SKM-1 (cell line): ENCODE data around the gene GPATCH1.
"Not testable (repeated sequence)": the region's sequence is repeated elsewhere in the genome, so short reads cannot be mapped to it uniquely, and the experiment has no call there.

Source experiments
- DNase-seq: peaks from one replicate; lab custom pipeline; 2025; ENCODE audit not compliant: unreplicated experiment; lab: John Stamatoyannopoulos, UW

GPATCH1 gene, protein sequence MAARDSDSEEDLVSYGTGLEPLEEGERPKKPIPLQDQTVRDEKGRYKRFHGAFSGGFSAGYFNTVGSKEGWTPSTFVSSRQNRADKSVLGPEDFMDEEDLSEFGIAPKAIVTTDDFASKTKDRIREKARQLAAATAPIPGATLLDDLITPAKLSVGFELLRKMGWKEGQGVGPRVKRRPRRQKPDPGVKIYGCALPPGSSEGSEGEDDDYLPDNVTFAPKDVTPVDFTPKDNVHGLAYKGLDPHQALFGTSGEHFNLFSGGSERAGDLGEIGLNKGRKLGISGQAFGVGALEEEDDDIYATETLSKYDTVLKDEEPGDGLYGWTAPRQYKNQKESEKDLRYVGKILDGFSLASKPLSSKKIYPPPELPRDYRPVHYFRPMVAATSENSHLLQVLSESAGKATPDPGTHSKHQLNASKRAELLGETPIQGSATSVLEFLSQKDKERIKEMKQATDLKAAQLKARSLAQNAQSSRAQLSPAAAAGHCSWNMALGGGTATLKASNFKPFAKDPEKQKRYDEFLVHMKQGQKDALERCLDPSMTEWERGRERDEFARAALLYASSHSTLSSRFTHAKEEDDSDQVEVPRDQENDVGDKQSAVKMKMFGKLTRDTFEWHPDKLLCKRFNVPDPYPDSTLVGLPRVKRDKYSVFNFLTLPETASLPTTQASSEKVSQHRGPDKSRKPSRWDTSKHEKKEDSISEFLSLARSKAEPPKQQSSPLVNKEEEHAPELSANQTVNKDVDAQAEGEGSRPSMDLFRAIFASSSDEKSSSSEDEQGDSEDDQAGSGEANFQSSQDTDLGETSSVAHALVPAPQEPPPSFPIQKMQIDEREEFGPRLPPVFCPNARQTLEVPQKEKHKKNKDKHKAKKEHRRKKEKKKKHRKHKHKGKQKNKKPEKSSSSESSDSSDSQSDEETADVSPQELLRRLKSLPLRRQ

DNA sequence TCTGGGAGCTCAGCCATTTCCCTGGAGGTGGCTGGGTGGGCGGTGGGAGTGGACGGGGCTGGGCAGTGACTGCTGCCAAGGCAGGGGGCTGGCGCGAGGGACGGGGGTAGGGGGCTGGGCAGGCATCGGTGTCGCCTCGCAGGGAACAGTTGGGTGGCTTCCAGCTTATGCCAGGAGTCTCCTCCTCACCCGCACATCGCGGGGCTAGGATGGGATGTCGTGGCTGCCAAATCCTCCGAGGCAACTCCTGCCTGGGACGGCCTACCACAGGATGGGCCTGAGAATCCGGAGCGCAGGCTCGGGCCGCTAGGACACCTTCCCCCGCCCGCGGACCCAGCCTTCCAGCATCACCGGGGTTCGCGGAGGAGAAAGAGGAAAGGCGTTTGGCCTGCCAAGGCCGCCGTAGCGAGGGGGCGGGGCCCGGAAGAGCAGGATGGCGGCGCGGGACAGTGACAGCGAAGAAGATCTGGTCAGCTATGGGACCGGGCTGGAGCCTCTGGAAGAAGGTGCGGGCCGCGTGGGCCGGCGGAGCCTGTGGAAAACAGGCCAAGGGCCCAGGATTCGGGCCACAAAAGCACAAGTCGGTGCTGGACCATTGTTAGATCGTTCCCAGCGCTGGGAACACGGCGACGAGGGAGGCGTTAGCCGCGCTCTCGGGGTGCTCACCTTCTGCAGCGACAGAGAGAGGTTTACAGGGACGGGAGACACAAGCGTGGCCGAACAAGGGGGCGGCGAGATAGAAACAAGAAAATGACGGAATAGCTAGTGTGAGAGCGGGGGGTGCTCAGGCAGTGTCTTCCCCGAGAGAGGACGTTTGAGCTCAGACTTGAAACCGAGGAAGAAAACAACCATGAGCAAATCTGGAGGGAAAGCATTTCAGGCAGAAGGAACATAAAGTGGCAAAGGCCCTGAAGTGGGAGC, at the start of gene GPATCH1:
TSS of gene GPATCH1 (plus strand) at position 421 of the 921 bp plus-strand sequence. CDS start at position 434, 13 bp downstream.
- peak; percentile 45 for DNase-seq

- no peak for DNase-seq
Observed at GRCh38 chr19:33032218-33032781, 48.7 kb upstream of the GPATCH1 start.

- no peak for DNase-seq
Observed at GRCh38 chr19:33035461-33035860, 45.5 kb upstream of the GPATCH1 start.

DNA sequence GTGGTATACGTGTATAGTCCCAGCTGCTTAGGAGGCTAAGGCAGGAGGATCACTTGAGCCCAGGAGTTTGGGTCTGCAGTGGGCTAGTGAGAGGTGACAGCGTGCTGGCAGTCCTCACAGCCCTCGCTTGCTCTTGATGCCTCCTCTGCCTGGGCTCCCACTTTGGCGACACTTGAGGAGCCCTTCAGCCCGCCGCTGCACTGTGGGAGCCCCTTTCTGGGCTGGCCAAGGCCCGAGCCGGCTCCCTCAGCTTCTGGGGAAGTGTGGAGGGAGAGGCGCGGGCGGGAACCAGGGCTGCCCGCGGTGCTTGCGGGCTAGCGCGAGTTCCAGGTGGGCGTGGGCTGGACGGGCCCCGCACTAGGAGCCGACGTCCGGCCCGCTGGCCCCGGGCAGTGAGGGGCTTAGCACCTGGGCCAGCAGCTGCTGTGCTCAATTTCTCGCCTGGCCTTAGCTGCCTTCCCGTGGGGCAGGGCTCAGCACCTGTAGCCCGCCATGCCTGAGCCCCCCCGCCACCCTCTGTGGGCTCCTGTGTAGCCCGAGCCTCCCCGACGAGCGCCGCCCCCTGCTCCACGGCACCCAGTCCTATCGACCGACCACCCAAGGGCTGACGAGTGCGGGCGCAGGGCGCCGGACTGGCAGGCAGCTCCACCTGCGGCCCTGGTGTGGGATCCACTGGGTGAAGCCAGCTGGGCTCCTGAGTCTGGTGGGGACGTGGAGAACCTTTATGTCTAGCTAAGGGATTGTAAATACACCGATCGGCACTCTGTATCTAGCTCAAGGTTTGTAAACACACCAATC, 44.4 kb upstream of the GPATCH1 start:
- DNase-seq: not testable (repeated sequence)

GRCh38 chr19:33037168-33038025, 43.6 kb upstream of the GPATCH1 start:
- not testable (repeated sequence) for DNase-seq

DNA sequence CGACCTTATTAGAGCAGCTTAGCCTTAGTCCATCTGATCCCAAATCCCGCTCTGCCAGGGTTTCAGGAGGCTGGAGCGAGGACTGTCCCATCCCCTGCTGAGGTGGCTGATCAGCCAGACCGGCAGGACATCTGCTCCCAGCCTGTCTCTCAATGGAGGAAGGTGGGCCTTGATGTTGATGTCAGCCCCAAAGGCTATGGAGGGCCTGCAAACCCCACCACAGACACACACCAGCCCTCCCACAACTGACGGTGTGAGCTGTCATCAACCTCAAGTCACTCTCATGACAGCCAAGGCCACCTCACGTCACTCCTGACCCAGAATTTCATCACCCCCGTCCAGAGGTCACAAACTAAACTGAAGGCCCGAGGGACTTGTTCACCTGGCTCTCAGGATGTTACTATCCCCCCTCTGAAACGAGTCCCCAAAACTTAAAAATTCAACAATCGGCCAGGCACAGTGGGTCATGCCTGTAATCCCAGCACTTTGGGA, 41.8 kb upstream of the GPATCH1 start:
- no peak for DNase-seq

GRCh38 chr19:33039815-33040214, 41.2 kb upstream of the GPATCH1 start:
- no peak for DNase-seq

- DNase-seq: no peak
Observed at GRCh38 chr19:33040994-33041827, 39.8 kb upstream of the GPATCH1 start.

GRCh38 chr19:33041828-33042160, 39.2 kb upstream of the GPATCH1 start:
- DNase-seq: not testable (repeated sequence)

DNA sequence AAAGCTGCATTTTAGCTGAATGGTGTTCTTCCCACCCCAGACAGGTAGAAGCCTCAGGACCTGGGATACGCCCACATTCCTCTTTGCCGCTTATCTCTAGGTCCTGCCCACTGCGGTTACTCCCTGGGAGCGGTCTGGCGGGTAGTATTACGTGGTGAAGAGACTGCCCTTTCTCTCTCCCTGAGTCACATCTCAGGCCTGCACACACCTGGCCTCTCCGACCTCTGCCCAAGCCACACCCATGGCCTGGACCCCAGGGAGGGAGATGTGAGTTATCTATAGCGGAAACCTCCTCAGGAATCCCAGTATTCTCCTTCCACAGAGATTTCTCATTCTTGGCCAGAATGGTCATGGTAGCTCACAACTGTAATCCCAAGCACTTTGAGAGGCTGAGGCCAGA, 33.6 kb upstream of the GPATCH1 start:
- no peak for DNase-seq

DNA sequence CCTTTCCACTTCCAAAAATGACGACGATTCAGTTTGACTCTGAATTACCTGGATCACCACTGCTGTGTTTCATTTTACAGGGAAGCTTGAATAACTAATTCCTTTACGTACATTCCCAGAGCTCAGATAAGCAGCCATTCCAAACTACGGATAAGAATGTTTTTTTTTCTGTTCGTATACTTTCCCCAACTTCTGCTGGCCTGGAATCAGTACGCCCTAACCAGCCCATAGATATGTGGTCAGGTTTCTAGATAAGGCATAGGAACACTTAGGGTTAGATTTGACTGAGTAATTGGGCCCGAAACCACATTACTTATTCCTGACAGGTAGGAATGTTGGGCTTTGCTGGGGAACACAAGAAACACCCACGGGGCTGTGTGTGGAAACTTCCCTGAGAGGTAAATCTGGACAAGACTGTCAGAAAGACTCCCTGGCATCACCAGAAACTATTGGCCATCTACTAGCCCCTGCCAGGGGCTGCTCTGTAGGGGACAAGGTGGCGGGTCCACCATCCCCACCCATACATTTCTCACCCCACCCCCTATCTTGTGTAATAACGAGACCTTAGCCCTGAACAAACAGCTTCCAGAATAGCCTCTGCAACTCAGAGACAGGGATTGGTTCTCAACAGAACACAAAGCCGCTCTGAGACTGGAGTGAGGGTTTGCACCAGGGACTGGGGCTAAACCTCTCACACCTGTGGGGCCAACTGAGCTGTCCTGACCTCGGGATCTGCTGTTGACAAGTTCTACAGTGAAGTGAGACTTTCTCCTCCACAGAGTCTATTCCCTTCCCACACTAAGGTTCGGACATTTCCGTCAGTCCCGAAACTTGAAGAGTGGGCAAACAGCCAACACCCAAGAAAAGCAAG, 31.9 kb upstream of the GPATCH1 start:
- no peak for DNase-seq

DNA sequence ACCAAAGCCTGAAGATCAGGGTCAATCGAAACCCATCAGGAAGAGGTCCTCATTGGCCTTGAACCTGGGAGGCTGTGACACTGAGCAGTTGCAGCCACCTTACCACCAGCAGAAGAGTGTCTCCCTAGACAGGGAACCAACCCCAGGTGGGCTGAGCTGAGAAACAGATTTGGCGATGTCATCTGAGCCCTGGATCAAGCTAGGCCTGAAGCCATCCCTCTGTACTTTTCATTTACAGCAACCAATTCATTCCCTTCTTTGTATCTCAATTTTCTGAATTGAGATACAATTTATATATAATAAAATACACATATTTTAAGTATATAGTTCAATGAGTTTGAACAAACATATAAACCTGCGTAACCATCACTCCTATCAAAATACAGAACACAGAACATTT, 30.9 kb upstream of the GPATCH1 start:
- no peak for DNase-seq

DNA sequence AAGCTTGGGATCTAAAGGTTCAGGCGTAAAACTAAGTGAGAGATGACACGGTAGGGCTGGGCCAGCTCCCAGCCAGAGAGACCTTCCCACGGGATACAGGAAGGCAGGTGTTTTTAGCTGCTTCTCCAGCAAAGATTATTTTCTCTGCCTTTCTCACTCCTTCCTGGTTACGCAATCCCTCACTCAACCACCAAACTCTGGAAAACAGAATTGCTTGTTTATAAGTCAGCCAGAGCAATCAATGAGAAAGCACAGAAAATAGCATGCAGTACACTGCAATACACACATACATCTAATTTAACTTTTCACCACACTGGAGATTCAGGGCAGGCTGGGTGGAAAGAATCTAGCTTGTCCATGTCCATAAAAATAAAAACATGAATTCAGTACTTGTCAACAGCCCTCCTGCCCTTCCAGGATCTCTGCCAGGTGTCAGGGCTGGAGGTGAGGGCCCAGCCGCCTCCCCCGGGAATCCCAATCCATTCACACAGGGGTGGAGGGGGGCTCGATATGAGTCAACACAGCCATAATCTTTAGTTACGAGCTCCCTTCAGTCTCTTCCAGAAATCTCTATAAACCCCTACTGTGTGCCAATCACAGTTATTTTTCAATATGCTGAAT, 28.5 kb upstream of the GPATCH1 start:
- no peak for DNase-seq

GRCh38 chr19:33054623-33055022, 26.4 kb upstream of the GPATCH1 start:
- DNase-seq: no peak

- no peak for DNase-seq
Observed at GRCh38 chr19:33055718-33056117, 25.3 kb upstream of the GPATCH1 start.

- DNase-seq: no peak
Observed at GRCh38 chr19:33060586-33060985, 20.4 kb upstream of the GPATCH1 start.
